Measurements from ENCODE around the gene SALL3. TPM values are rescaled to one million over a fixed set of nuclear protein-coding genes. Genes with fewer than 3 reads are reported as not detected.

The SALL3 gene
- total and polyA plus RNA-seq, 2 of the 13 experiments (the other 11 are each of a cell fraction or from before 2014, with no cell fraction given) = not detected

DNA sequence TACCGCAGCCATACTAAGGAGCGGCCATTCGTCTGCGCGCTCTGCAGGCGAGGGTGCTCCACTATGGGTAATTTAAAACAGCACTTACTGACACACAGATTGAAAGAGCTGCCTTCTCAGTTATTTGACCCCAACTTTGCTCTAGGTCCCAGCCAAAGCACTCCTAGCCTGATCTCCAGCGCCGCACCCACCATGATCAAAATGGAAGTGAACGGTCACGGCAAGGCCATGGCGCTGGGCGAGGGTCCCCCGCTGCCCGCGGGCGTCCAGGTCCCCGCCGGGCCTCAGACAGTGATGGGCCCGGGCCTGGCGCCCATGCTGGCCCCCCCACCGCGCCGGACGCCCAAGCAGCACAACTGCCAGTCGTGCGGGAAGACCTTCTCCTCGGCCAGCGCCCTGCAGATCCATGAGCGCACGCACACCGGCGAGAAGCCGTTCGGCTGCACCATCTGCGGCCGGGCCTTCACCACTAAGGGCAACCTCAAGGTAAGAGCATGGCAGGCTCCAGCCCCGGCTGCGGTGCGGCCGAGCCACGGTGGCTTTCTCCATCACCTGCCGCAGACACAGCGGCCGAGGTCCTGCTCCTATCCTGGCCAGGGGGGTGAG, 15.5 kb downstream of the SALL3 start:
- 75% methylated on average over 14 of the region's 44 CpGs for WGBS (ENCODE audit: low lambda C conversion rate)
- Histone ChIP-seq H3K36me3 (replicated peaks in 1 of 2; ENCODE audit: control insufficient read depth in 1 of 2, insufficient read depth in 2 of 2, low read length in 2 of 2) (no peaks in the 10 kb centered on the region), H3K9me3 (ENCODE audit: low read length) (no peaks in the 10 kb centered on the region), H3K4me3 (replicated peaks in 1 of 3; ENCODE audit: insufficient read depth in 1 of 3, low read depth in 2 of 3, low read length in 3 of 3) (no peak overlapping the region), H3K4me2 (ENCODE audit: low read depth, low read length) (no peak overlapping the region), H2AFZ (ENCODE audit: low read length) (no peak overlapping the region), H3K27me3 (ENCODE audit: control insufficient read depth in 1 of 2, insufficient read depth in 2 of 2, low read length in 2 of 2) (peaks cover 0 to 25% of the 10 kb centered on the region in 2 experiments; a peak in 2 of 5 replicates), H3K27ac (ENCODE audit: extremely low read length, insufficient read depth, low read length) (no peak overlapping the region), H3K4me1 (ENCODE audit: insufficient read depth, low read length) (no peaks in the 10 kb centered on the region), H3K79me2 (ENCODE audit: insufficient read depth, low read length) (no peaks in the 10 kb centered on the region), H4K20me1 (ENCODE audit: insufficient read depth, low read length) (no peaks in the 10 kb centered on the region), H3K9ac (ENCODE audit: insufficient read depth, low read depth, low read length) (no peak overlapping the region)
- FAIRE-seq (no peak), DNase-seq (ENCODE audit: low spot score) (no peak), ATAC-seq (no peak)
- intact Hi-C loops (cut with micrococcal nuclease; ENCODE audit: unreplicated experiment) (no loop called here), in situ Hi-C loops (cut with HindIII; ENCODE audit: extremely low pct_ligation_motif_present, low pct_unique_long_range_greater_than_20kb) (loop anchor here (25.0 kb wide), 2 partner anchors 333 to 1083 kb away; no protein-coding TSS in a partner anchor)
- CTCF ChIA-PET (ENCODE audit: low intra/inter-chr PET ratio, low total read pairs) = no interaction called here
- POLR2A ChIA-PET = no interaction called here
- TF ChIP-seq HOXD1 (CRISPR knock-in tag; IDR thresholded peaks at IDR 0.05) = no peak
- TF ChIP-seq PHF8 (CRISPR knock-in tag; IDR thresholded peaks at IDR 0.05) = no peak
- no peak for TF ChIP-seq MYC (CRISPR knock-in tag; IDR thresholded peaks at IDR 0.05; ENCODE audit: borderline replicate concordance)
- no peak for TF ChIP-seq IRX3 (CRISPR knock-in tag; IDR thresholded peaks at IDR 0.05; ENCODE audit: borderline replicate concordance, low read depth)
- TF ChIP-seq RBM22 (optimal IDR thresholded peaks at IDR 0.05; ENCODE audit: low read length) = no peak
- TF ChIP-seq CREM (IDR thresholded peaks at IDR 0.05) = no peak
- no peak for TF ChIP-seq CREM (CRISPR knock-in tag; IDR thresholded peaks at IDR 0.05)
- TF ChIP-seq HOXA9 (CRISPR knock-in tag; IDR thresholded peaks at IDR 0.05; ENCODE audit: borderline replicate concordance) = no peak
- TF ChIP-seq FIP1L1 (IDR thresholded peaks at IDR 0.05; ENCODE audit: borderline replicate concordance, insufficient read depth, low read depth, low read length) = no peak
- no peak for TF ChIP-seq ZNF549 (CRISPR knock-in tag; IDR thresholded peaks at IDR 0.05)
- no peak for TF ChIP-seq JARID2 (CRISPR knock-in tag; IDR thresholded peaks at IDR 0.05; ENCODE audit: insufficient replicate concordance)
- TF ChIP-seq ZFP37 (CRISPR knock-in tag; IDR thresholded peaks at IDR 0.05; ENCODE audit: borderline replicate concordance) = no peak
- no TSS peak for BruUV-seq (replicated peaks)
